HG03060 (cell line): ENCODE data around the gene URI1.

Experiments used
- ATAC-seq: cut with Tn5 transposase; IDR thresholded peaks from one replicate; pipeline ENCODE4 v1.9.1; 2021; ENCODE audit warnings: low read depth, moderate number of reproducible peaks; ENCODE audit not compliant: unreplicated experiment

Gene URI1

GRCh38 chr19:29966588-29967249 is 24.7 kb downstream of the URI1 start:
- no peak for ATAC-seq

- ATAC-seq: no peak
These were observed 25.6 kb downstream of the URI1 start for GRCh38 chr19:29967623-29968022.

- no peak for ATAC-seq
These were observed 27.9 kb downstream of the URI1 start for GRCh38 chr19:29969891-29970290.

GRCh38 chr19:29971002-29971401 is 29.0 kb downstream of the URI1 start:
- no peak for ATAC-seq

- no peak for ATAC-seq
These were observed 29.6 kb downstream of the URI1 start for GRCh38 chr19:29971648-29972047.

- no peak for ATAC-seq
These were observed 32.7 kb downstream of the URI1 start for GRCh38 chr19:29974701-29975100.

- ATAC-seq: no peak
These were observed 34.3 kb downstream of the URI1 start for GRCh38 chr19:29976151-29976943.

GRCh38 chr19:29978080-29978479 is 36.0 kb downstream of the URI1 start:
- no peak for ATAC-seq

- ATAC-seq: no peak
These were observed 41.5 kb downstream of the URI1 start for GRCh38 chr19:29983568-29983967.

GRCh38 chr19:29985196-29985595 is 43.2 kb downstream of the URI1 start:
- no peak for ATAC-seq

- ATAC-seq: no peak
These were observed 46.3 kb downstream of the URI1 start for GRCh38 chr19:29988351-29988750.

GRCh38 chr19:29992233-29992867 is 50.3 kb downstream of the URI1 start:
- ATAC-seq: no peak

GRCh38 chr19:29999490-29999889 is 57.5 kb downstream of the URI1 start:
- ATAC-seq: no peak

- no peak for ATAC-seq
These were observed 58.8 kb downstream of the URI1 start for GRCh38 chr19:30000862-30001261.

- ATAC-seq: no peak
These were observed 59.3 kb downstream of the URI1 start for GRCh38 chr19:30001301-30001700.

GRCh38 chr19:30001791-30002190 is 59.8 kb downstream of the URI1 start:
- no peak for ATAC-seq

GRCh38 chr19:30003866-30004265 is 61.8 kb downstream of the URI1 start:
- no peak for ATAC-seq

- ATAC-seq: no peak
These were observed 62.4 kb downstream of the URI1 start for GRCh38 chr19:30004403-30004802.

GRCh38 chr19:30006207-30006606 is 64.2 kb downstream of the URI1 start:
- no peak for ATAC-seq

- no peak for ATAC-seq
These were observed 66.1 kb downstream of the URI1 start for GRCh38 chr19:30008169-30008568.

- ATAC-seq: no peak
These were observed 67.0 kb downstream of the URI1 start for GRCh38 chr19:30009013-30009412.
